Measurements from ENCODE around the gene PRF1.

DNA sequence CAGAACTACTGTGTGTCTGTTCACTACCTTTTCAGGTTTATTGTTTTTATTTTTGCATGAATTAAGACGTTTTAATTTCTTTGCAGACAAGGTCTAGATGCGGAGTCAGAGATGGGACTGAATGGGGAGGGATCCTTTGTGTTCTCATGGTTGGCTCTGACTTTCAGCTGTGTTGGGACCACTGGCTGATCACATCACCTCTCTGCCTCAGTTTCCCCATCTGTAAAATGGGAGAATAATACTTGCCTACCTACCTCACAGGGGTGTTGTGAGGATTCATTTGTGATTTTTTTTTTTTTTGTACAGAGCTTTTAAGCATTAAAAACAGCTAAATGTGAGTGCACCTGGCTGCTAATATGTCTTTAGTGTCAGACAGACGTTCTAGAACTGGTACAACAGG, 34.4 kb downstream of the PRF1 start:
- TF ChIP-seq POLR2AphosphoS5 (IDR thresholded peaks at IDR 0.05) = no peak
- TF ChIP-seq, protein P1, sequence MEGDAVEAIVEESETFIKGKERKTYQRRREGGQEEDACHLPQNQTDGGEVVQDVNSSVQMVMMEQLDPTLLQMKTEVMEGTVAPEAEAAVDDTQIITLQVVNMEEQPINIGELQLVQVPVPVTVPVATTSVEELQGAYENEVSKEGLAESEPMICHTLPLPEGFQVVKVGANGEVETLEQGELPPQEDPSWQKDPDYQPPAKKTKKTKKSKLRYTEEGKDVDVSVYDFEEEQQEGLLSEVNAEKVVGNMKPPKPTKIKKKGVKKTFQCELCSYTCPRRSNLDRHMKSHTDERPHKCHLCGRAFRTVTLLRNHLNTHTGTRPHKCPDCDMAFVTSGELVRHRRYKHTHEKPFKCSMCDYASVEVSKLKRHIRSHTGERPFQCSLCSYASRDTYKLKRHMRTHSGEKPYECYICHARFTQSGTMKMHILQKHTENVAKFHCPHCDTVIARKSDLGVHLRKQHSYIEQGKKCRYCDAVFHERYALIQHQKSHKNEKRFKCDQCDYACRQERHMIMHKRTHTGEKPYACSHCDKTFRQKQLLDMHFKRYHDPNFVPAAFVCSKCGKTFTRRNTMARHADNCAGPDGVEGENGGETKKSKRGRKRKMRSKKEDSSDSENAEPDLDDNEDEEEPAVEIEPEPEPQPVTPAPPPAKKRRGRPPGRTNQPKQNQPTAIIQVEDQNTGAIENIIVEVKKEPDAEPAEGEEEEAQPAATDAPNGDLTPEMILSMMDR (IDR thresholded peaks at IDR 0.05 in 8 of 11, conservative IDR thresholded peaks at IDR 0.05 in 3 of 11) = no peak

All from spleen (tissue), 7 donors.